Measurements from ENCODE around the gene TSPAN11.

DNA sequence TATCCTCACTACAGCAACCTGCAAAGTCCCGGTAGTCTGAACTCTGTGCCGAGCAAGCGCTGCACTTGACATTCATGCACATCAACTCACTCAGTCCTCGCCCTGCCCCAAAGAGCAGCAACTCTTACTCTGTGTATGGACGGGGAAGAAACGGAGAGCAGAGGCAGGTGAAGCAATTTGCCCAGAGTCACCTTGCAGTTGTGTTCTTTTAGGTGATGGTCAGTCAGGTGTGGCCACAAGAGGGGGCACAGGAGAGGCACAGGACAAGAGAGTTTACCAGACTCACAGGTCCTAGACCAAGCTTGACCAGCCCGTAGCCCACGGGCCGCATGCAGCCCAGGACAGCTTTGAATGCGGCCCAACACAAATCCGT lies 39.1 kb downstream of the TSPAN11 start:
- TF ChIP-seq POLR2A (IDR thresholded peaks at IDR 0.05): no peak
- TF ChIP-seq, protein P1, sequence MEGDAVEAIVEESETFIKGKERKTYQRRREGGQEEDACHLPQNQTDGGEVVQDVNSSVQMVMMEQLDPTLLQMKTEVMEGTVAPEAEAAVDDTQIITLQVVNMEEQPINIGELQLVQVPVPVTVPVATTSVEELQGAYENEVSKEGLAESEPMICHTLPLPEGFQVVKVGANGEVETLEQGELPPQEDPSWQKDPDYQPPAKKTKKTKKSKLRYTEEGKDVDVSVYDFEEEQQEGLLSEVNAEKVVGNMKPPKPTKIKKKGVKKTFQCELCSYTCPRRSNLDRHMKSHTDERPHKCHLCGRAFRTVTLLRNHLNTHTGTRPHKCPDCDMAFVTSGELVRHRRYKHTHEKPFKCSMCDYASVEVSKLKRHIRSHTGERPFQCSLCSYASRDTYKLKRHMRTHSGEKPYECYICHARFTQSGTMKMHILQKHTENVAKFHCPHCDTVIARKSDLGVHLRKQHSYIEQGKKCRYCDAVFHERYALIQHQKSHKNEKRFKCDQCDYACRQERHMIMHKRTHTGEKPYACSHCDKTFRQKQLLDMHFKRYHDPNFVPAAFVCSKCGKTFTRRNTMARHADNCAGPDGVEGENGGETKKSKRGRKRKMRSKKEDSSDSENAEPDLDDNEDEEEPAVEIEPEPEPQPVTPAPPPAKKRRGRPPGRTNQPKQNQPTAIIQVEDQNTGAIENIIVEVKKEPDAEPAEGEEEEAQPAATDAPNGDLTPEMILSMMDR (IDR thresholded peaks at IDR 0.05): no peak
- no peak for TF ChIP-seq EP300 (IDR thresholded peaks at IDR 0.05)

Measured in ovary (tissue), 3 donors.